ENCODE results near the gene ZNF536.
A peak's percentile ranks its signal among the peaks of the same experiment; 100 is the strongest.

The ZNF536 gene

GRCh38 chr19:30547246-30547645, 175.1 kb downstream of the ZNF536 start:
- H3K4me3 ChIP-seq (ENCODE audit: low read length), result no peak overlapping the region
- no peak for DNase-seq (ENCODE audit: low read depth)
- no peak for TF ChIP-seq CTCF (conservative IDR thresholded peaks at IDR 0.05; ENCODE audit: low read length)

- H3K4me3 ChIP-seq (ENCODE audit: low read length), result no peak overlapping the region
- no peak for DNase-seq (ENCODE audit: low read depth)
- no peak for TF ChIP-seq CTCF (conservative IDR thresholded peaks at IDR 0.05; ENCODE audit: low read length)
Measured at GRCh38 chr19:30549151-30549550, 177.0 kb downstream of the ZNF536 start.

GRCh38 chr19:30551271-30551670, 179.1 kb downstream of the ZNF536 start:
- DNase-seq (ENCODE audit: low read depth), result no peak
- no peak overlapping the region for H3K4me3 ChIP-seq (ENCODE audit: low read length)
- TF ChIP-seq CTCF (conservative IDR thresholded peaks at IDR 0.05; ENCODE audit: low read length), result no peak

GRCh38 chr19:30552593-30552992, 180.4 kb downstream of the ZNF536 start:
- DNase-seq (ENCODE audit: low read depth), result no peak
- H3K4me3 ChIP-seq (ENCODE audit: low read length), result no peak overlapping the region
- TF ChIP-seq CTCF (conservative IDR thresholded peaks at IDR 0.05; ENCODE audit: low read length), result no peak

- no peak overlapping the region for H3K4me3 ChIP-seq (ENCODE audit: low read length)
- DNase-seq (ENCODE audit: low read depth), result peak; percentile 61
- TF ChIP-seq CTCF (conservative IDR thresholded peaks at IDR 0.05; ENCODE audit: low read length), result no peak
Measured at GRCh38 chr19:30555075-30555790, 183.0 kb downstream of the ZNF536 start.

GRCh38 chr19:30555791-30556110, 183.6 kb downstream of the ZNF536 start:
- TF ChIP-seq CTCF (conservative IDR thresholded peaks at IDR 0.05; ENCODE audit: low read length), result no peak
- H3K4me3 ChIP-seq (ENCODE audit: low read length), result no peak overlapping the region
- no peak for DNase-seq (ENCODE audit: low read depth)

- no peak overlapping the region for H3K4me3 ChIP-seq (ENCODE audit: low read length)
- DNase-seq (ENCODE audit: low read depth), result no peak
- TF ChIP-seq CTCF (conservative IDR thresholded peaks at IDR 0.05; ENCODE audit: low read length), result no peak
Measured at GRCh38 chr19:30556230-30556711, 184.1 kb downstream of the ZNF536 start.

All from AG10803 (cell line).